ENCODE measurements around the gene COL15A1. TPM values are rescaled to one million over a fixed set of nuclear protein-coding genes. Genes with fewer than 3 reads are reported as not detected.
A peak's percentile ranks its signal among the peaks of the same experiment; 100 is the strongest.

COL15A1 gene
- total RNA-seq, 1 experiment from 2014 or later, result not detected

GRCh38 chr9:98971915-98972223 lies 28.2 kb downstream of the COL15A1 start:
- no peak for DNase-seq (ENCODE audit: low spot score)

- no peak for DNase-seq (ENCODE audit: low spot score)
These were observed 29.0 kb downstream of the COL15A1 start for GRCh38 chr9:98972716-98973115.

- DNase-seq (ENCODE audit: low spot score), result no peak
These were observed 29.5 kb downstream of the COL15A1 start for GRCh38 chr9:98973171-98973570.

GRCh38 chr9:98973576-98973975 lies 29.9 kb downstream of the COL15A1 start:
- DNase-seq (ENCODE audit: low spot score), result no peak

GRCh38 chr9:98974106-98974505 lies 30.4 kb downstream of the COL15A1 start:
- no peak for DNase-seq (ENCODE audit: low spot score)

- no peak for DNase-seq (ENCODE audit: low spot score)
These were observed 30.8 kb downstream of the COL15A1 start for GRCh38 chr9:98974554-98974953.

GRCh38 chr9:98974994-98975712 lies 31.4 kb downstream of the COL15A1 start:
- peak; percentile 73 for DNase-seq (ENCODE audit: low spot score)

- DNase-seq (ENCODE audit: low spot score), result no peak
These were observed 32.1 kb downstream of the COL15A1 start for GRCh38 chr9:98975838-98976237.

- DNase-seq (ENCODE audit: low spot score), result no peak
These were observed 33.6 kb downstream of the COL15A1 start for GRCh38 chr9:98977246-98977714.

- no peak for DNase-seq (ENCODE audit: low spot score)
These were observed 34.1 kb downstream of the COL15A1 start for GRCh38 chr9:98977813-98978212.

GRCh38 chr9:98978231-98978681 lies 34.5 kb downstream of the COL15A1 start:
- DNase-seq (ENCODE audit: low spot score), result no peak

- no peak for DNase-seq (ENCODE audit: low spot score)
These were observed 36.6 kb downstream of the COL15A1 start for GRCh38 chr9:98980291-98980690.

- DNase-seq (ENCODE audit: low spot score), result no peak
These were observed 39.9 kb downstream of the COL15A1 start for GRCh38 chr9:98983295-98984268.

- DNase-seq (ENCODE audit: low spot score), result no peak
These were observed 41.9 kb downstream of the COL15A1 start for GRCh38 chr9:98985596-98985995.

- DNase-seq (ENCODE audit: low spot score), result no peak
These were observed 43.4 kb downstream of the COL15A1 start for GRCh38 chr9:98986866-98987651.

- no peak for DNase-seq (ENCODE audit: low spot score)
These were observed 45.6 kb downstream of the COL15A1 start for GRCh38 chr9:98989036-98990000.

GRCh38 chr9:98990181-98990870 lies 46.6 kb downstream of the COL15A1 start:
- DNase-seq (ENCODE audit: low spot score), result no peak

- no peak for DNase-seq (ENCODE audit: low spot score)
These were observed 48.6 kb downstream of the COL15A1 start for GRCh38 chr9:98992107-98992884.
